GM12878 (cell line): ENCODE results near the gene LTN1. TPM values are rescaled to one million over a fixed set of nuclear protein-coding genes. Genes with fewer than 3 reads are reported as not detected.

Source experiments
- ATAC-seq: fragments of 200-7000 bp; cut with Tn5 transposase; 3 replicates; pipeline ENCODE4 v1.9.1; 2020; ENCODE audit warnings: mild to moderate bottlenecking, moderate library complexity
- BruUV-seq: library from RNA; stranded (reverse); fragments of 400-500 nt; replicated peaks from 2 replicates; lab custom pipeline; 2021; lab: Mats Ljungman, UMichigan
- CTCF ChIA-PET: fragments of 300-600 bp; sonication (Branson Sonifier 250); formaldehyde crosslinking; extraction: SDS; loops from one replicate; lab custom pipeline; 2021; ENCODE audit warnings: inconsistent platforms; lab: Yijun Ruan, JAX
- POLR2A ChIA-PET: fragments of 350-600 bp; formaldehyde crosslinking; extraction: SDS; loops from one replicate; lab custom pipeline; 2021; ENCODE audit warnings: inconsistent platforms; lab: Charles Lee
- RAD21 ChIA-PET: fragments of 300-600 bp; sonication (Branson Sonifier 250); formaldehyde crosslinking; loops from one replicate; lab custom pipeline; 2023; ENCODE audit warnings: antibody characterized with exemption; ENCODE audit not compliant: unreplicated experiment; lab: Charles Lee
- SMC1A ChIA-PET: fragments of 300-600 bp; sonication (Branson Sonifier 250); formaldehyde crosslinking; loops from one replicate; lab custom pipeline; 2023; ENCODE audit not compliant: unreplicated experiment, uncharacterized antibody; lab: Charles Lee
- DNase-seq: peaks from one replicate; pipeline ENCODE4 v3.0.0-alpha.2; 2011; ENCODE audit warnings: low read depth, low spot score
- FAIRE-seq: peaks from 3 replicates; lab custom pipeline; 2011; peaks lifted over from hg19 to GRCh38; lab: Jason Lieb, UNC
- H2AFZ ChIP-seq: 2 replicates; pipeline ENCODE4 v1.6.0; 2011; ENCODE audit warnings: low read depth, low read length, control low read depth; ENCODE audit not compliant: control insufficient read depth
- H3K27ac ChIP-seq: 2 replicates; pipeline ENCODE4 v1.5.1; 2011; ENCODE audit warnings: control low read depth; ENCODE audit not compliant: control insufficient read depth, insufficient read depth
- H3K27me3 ChIP-seq, 2 experiments: replicated peaks in 1 of 2; 2 replicates each; pipeline versions ENCODE4 v1.6.0 to v1.6.1; 2011; ENCODE audit warnings: low read length in 1 of 2; ENCODE audit not compliant: control insufficient read depth in 2 of 2, insufficient read depth in 2 of 2
- H3K36me3 ChIP-seq, 2 experiments: 2 replicates each; pipeline ENCODE4 v1.5.1; 2011; ENCODE audit warnings: low read length in 1 of 2; ENCODE audit not compliant: control insufficient read depth in 2 of 2, insufficient read depth in 2 of 2
- H3K4me1 ChIP-seq: 2 replicates; pipeline ENCODE4 v1.6.1; 2011; ENCODE audit warnings: mild to moderate bottlenecking, low read length, moderate library complexity, mixed read lengths; ENCODE audit not compliant: control insufficient read depth, insufficient read depth
- H3K4me2 ChIP-seq: 2 replicates; pipeline ENCODE4 v1.6.0; 2011; ENCODE audit warnings: control low read depth; ENCODE audit not compliant: control insufficient read depth, insufficient read depth
- H3K4me3 ChIP-seq: fragments of 200-600 bp; sonication (generic); 2 replicates; pipeline ENCODE4 v1.5.1; 2016
- H3K79me2 ChIP-seq: 2 replicates; pipeline ENCODE4 v1.6.0; 2011; ENCODE audit warnings: low read length; ENCODE audit not compliant: control insufficient read depth, insufficient read depth
- H3K9ac ChIP-seq: 2 replicates; pipeline ENCODE4 v1.8.0; 2011; ENCODE audit warnings: low read length, control low read depth, mixed read lengths; ENCODE audit not compliant: control insufficient read depth, insufficient read depth
- H3K9me3 ChIP-seq: replicated peaks from 3 replicates; pipeline ENCODE4 v1.5.1; 2011; ENCODE audit warnings: mild to moderate bottlenecking, low read length; ENCODE audit not compliant: control insufficient read depth, insufficient read depth
- H4K20me1 ChIP-seq: 2 replicates; pipeline ENCODE4 v1.6.0; 2011; ENCODE audit not compliant: control insufficient read depth, insufficient read depth
- BACH1 ChIP-seq: fragments of 450-650 bp; IDR thresholded peaks from 2 replicates; pipeline ENCODE4 v1.6.1; 2017; ENCODE audit warnings: mild to moderate bottlenecking, borderline replicate concordance
- CBX3 ChIP-seq: fragments of 200-600 bp; sonication (generic); IDR thresholded peaks from 2 replicates; pipeline ENCODE4 v1.6.1; 2016; ENCODE audit warnings: low read depth, borderline replicate concordance
- NRF1 ChIP-seq: conservative IDR thresholded peaks from 2 replicates; pipeline ENCODE4 v1.6.1; 2011; ENCODE audit warnings: mild to moderate bottlenecking, low read depth, low read length, improper control_type of control experiment
- TCF12 ChIP-seq: IDR thresholded peaks from 2 replicates; pipeline ENCODE4 v1.6.1; 2011; ENCODE audit warnings: low read depth, mild to moderate bottlenecking, low read length
- ZZZ3 ChIP-seq: IDR thresholded peaks from 2 replicates; pipeline ENCODE4 v1.6.1; 2011; ENCODE audit warnings: low read depth; ENCODE audit not compliant: control insufficient read depth, insufficient read length
- WGBS: methylation state at CpG from one replicate; pipeline ENCODE4 v1.1.6; 2016; ENCODE audit warnings: low lambda C conversion rate; ENCODE audit not compliant: insufficient replicate concordance, insufficient coverage; ENCODE audit errors: missing lambda C conversion rate; 5-methylcytosine and 5-hydroxymethylcytosine counted together
- in situ Hi-C: fragments of 300-500 bp; cut with MboI; formaldehyde crosslinking; loops from 9 replicates; pipeline ENCODE4 v1.14.3; 2018; ENCODE audit warnings: mixed read lengths
- intact Hi-C: fragments of 100-400 bp; cut with micrococcal nuclease; formaldehyde crosslinking; loops from one replicate; pipeline ENCODE4 v1.14.2; 2022; ENCODE audit not compliant: unreplicated experiment
- polyA plus RNA-seq, 11 experiments: library from polyadenylated mRNA; depleted of rRNA in 4 of 11; unstranded in 6 of 11; stranded (reverse) in 5 of 11; fragments of >200 nt; fragmentation: Nextera tagmentation in 4 of 11; fragmentation: Illumina TruSeq in 1 of 11; extraction: Ambion mirVana in 4 of 11; extraction: Trizol in 1 of 11; gene quantifications; 1 replicate in 1 of 11; 2 replicates in 10 of 11; pipeline versions ENCODE4 v1.2.1 to v1.2.3, GENCODE V29; 2011 to 2016; ENCODE audit warnings: inconsistent platforms in 2 of 11, missing spikeins in 2 of 11, low read depth in 1 of 11
- total RNA-seq, 4 experiments: library from RNA; depleted of rRNA in 3 of 4; stranded (reverse); fragments of >200 nt in 3 of 4; fragmentation: Illumina TruSeq in 1 of 4; extraction: Trizol in 1 of 4; gene quantifications; 2 replicates each; pipeline versions ENCODE4 v1.2.1 to v1.2.3, GENCODE V29; 2013 to 2021
- TF ChIP-seq, protein P1 (sequence below): fragments of 150-350 bp; IDR thresholded peaks from 2 replicates; pipeline ENCODE4 v1.6.1; 2014; ENCODE audit warnings: mild to moderate bottlenecking, low read depth, low read length
- TF ChIP-seq, protein P2 (sequence below): IDR thresholded peaks from 2 replicates; pipeline ENCODE4 v1.6.1; 2012; ENCODE audit warnings: low read length, inconsistent platforms
- TF ChIP-seq, protein P3 (sequence below): IDR thresholded peaks from 2 replicates; pipeline ENCODE4 v1.6.1; 2011; ENCODE audit warnings: borderline replicate concordance, low read depth, mild to moderate bottlenecking, moderate library complexity, mixed read lengths, low read length; ENCODE audit not compliant: insufficient read depth; ENCODE audit errors: extremely low read length
- TF ChIP-seq, protein P4 (sequence below): fragments of 450-650 bp; IDR thresholded peaks from 2 replicates; pipeline ENCODE4 v1.6.1; 2018; ENCODE audit warnings: borderline replicate concordance, mild to moderate bottlenecking; ENCODE audit not compliant: partially characterized antibody
- TF ChIP-seq, protein P5 (sequence below): fragments of 450-650 bp; IDR thresholded peaks from 2 replicates; pipeline ENCODE4 v1.6.1; 2016; ENCODE audit warnings: mild to moderate bottlenecking, moderate library complexity, borderline replicate concordance

Gene LTN1
- total and polyA plus RNA-seq, 10 of the 15 experiments (the other 5 are each of a cell fraction or from before 2014, with no cell fraction given): 3.5 to 17.3 (median 12.3) TPM

DNA sequence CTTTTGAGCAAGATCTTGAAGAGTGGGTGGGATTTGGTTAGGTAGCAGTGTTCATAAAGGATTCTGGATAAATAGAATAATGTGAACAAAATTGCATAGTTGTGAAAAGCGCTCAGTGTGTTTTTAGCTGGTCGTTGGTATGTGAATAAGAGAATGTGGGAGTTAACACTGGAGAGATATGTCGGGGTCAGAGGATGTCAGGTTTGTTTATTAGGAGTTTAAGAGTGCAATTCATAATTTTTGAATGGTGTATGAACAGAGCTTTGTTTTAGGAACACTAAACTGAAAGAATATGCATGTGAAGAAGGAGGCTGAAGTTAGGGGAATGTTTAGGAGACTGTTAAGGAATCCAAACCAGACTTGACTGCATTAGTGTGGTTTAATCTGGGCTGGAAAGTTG, 41.2 kb upstream of the LTN1 start:
- Histone ChIP-seq H2AFZ (no peak overlapping the region), H3K79me2 (peaks cover under 1% of the 10 kb centered on the region), H4K20me1 (no peaks in the 10 kb centered on the region), H3K4me3 (no peak overlapping the region), H3K27ac (no peak overlapping the region), H3K9ac (no peak overlapping the region), H3K4me1 (no peaks in the 10 kb centered on the region), H3K4me2 (no peak overlapping the region), H3K27me3 (no peaks in the 10 kb centered on the region), H3K9me3 (no peaks in the 10 kb centered on the region; the same call in 2 of the 3 replicates), H3K36me3 (peaks cover 5 to 44% of the 10 kb centered on the region in 2 experiments)
- TF ChIP-seq, protein P1, sequence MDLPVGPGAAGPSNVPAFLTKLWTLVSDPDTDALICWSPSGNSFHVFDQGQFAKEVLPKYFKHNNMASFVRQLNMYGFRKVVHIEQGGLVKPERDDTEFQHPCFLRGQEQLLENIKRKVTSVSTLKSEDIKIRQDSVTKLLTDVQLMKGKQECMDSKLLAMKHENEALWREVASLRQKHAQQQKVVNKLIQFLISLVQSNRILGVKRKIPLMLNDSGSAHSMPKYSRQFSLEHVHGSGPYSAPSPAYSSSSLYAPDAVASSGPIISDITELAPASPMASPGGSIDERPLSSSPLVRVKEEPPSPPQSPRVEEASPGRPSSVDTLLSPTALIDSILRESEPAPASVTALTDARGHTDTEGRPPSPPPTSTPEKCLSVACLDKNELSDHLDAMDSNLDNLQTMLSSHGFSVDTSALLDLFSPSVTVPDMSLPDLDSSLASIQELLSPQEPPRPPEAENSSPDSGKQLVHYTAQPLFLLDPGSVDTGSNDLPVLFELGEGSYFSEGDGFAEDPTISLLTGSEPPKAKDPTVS: no peak
- TF ChIP-seq, protein P2, sequence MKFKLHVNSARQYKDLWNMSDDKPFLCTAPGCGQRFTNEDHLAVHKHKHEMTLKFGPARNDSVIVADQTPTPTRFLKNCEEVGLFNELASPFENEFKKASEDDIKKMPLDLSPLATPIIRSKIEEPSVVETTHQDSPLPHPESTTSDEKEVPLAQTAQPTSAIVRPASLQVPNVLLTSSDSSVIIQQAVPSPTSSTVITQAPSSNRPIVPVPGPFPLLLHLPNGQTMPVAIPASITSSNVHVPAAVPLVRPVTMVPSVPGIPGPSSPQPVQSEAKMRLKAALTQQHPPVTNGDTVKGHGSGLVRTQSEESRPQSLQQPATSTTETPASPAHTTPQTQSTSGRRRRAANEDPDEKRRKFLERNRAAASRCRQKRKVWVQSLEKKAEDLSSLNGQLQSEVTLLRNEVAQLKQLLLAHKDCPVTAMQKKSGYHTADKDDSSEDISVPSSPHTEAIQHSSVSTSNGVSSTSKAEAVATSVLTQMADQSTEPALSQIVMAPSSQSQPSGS: no peak
- TF ChIP-seq, protein P3, sequence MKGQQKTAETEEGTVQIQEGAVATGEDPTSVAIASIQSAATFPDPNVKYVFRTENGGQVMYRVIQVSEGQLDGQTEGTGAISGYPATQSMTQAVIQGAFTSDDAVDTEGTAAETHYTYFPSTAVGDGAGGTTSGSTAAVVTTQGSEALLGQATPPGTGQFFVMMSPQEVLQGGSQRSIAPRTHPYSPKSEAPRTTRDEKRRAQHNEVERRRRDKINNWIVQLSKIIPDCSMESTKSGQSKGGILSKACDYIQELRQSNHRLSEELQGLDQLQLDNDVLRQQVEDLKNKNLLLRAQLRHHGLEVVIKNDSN: no peak
- TF ChIP-seq TCF12 (no peak), CBX3 (no peak), ZZZ3 (no peak), BACH1 (no peak), NRF1 (no peak)
- TF ChIP-seq, protein P4, sequence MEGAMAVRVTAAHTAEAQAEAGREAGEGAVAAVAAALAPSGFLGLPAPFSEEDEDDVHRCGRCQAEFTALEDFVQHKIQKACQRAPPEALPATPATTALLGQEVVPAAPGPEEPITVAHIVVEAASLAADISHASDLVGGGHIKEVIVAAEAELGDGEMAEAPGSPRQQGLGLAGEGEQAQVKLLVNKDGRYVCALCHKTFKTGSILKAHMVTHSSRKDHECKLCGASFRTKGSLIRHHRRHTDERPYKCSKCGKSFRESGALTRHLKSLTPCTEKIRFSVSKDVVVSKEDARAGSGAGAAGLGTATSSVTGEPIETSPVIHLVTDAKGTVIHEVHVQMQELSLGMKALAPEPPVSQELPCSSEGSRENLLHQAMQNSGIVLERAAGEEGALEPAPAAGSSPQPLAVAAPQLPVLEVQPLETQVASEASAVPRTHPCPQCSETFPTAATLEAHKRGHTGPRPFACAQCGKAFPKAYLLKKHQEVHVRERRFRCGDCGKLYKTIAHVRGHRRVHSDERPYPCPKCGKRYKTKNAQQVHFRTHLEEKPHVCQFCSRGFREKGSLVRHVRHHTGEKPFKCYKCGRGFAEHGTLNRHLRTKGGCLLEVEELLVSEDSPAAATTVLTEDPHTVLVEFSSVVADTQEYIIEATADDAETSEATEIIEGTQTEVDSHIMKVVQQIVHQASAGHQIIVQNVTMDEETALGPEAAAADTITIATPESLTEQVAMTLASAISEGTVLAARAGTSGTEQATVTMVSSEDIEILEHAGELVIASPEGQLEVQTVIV: no peak
- TF ChIP-seq, protein P5, sequence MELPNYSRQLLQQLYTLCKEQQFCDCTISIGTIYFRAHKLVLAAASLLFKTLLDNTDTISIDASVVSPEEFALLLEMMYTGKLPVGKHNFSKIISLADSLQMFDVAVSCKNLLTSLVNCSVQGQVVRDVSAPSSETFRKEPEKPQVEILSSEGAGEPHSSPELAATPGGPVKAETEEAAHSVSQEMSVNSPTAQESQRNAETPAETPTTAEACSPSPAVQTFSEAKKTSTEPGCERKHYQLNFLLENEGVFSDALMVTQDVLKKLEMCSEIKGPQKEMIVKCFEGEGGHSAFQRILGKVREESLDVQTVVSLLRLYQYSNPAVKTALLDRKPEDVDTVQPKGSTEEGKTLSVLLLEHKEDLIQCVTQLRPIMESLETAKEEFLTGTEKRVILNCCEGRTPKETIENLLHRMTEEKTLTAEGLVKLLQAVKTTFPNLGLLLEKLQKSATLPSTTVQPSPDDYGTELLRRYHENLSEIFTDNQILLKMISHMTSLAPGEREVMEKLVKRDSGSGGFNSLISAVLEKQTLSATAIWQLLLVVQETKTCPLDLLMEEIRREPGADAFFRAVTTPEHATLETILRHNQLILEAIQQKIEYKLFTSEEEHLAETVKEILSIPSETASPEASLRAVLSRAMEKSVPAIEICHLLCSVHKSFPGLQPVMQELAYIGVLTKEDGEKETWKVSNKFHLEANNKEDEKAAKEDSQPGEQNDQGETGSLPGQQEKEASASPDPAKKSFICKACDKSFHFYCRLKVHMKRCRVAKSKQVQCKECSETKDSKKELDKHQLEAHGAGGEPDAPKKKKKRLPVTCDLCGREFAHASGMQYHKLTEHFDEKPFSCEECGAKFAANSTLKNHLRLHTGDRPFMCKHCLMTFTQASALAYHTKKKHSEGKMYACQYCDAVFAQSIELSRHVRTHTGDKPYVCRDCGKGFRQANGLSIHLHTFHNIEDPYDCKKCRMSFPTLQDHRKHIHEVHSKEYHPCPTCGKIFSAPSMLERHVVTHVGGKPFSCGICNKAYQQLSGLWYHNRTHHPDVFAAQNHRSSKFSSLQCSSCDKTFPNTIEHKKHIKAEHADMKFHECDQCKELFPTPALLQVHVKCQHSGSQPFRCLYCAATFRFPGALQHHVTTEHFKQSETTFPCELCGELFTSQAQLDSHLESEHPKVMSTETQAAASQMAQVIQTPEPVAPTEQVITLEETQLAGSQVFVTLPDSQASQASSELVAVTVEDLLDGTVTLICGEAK: no peak
- ChIA-PET RAD21 (no interaction called here), CTCF (no interaction called here), SMC1A (interaction anchor here (1.0 to 1.1 kb wide), 2 partner anchors 9 to 16 kb away, joined by 3 to 6 read pairs; partner anchors contain the start of gene USP16), POLR2A (no interaction called here)
- WGBS: 94% methylated on average over 3 of the region's 3 CpGs
- intact Hi-C loops (no loop called here), in situ Hi-C loops (no loop called here)
- ATAC-seq: no peak
- no peak for FAIRE-seq
- TSS peak; percentile 31 for BruUV-seq
- DNase-seq: no peak
